Dendritic cell treated with granulocyte-macrophage colony-stimulating factor and Interleukin-4, amounts not matched to agents 40 ng/mL and 50 ng/mL, for 4 days (primary cell): ENCODE data around the gene SGPP1.
"Not testable (repeated sequence)": the region's sequence is repeated elsewhere in the genome, so short reads cannot be mapped to it uniquely, and the experiment has no call there.

ENCODE experiments used
- H3K27ac Mint-ChIP-seq: one replicate; pipeline ENCODE4 v1.8.0; 2022; ENCODE audit warnings: mild to moderate bottlenecking, mixed read lengths
- H3K27me3 Mint-ChIP-seq: one replicate; pipeline ENCODE4 v1.8.0; 2022; ENCODE audit warnings: mild to moderate bottlenecking, mixed read lengths
- H3K36me3 Mint-ChIP-seq: one replicate; pipeline ENCODE4 v1.8.0; 2022; ENCODE audit warnings: low read depth, mixed read lengths
- H3K4me1 Mint-ChIP-seq: one replicate; pipeline ENCODE4 v1.8.0; 2022; ENCODE audit warnings: low read depth, mixed read lengths
- H3K4me3 Mint-ChIP-seq: one replicate; pipeline ENCODE4 v1.8.0; 2022; ENCODE audit warnings: mild to moderate bottlenecking, moderate library complexity, mixed read lengths
- H3K9me3 Mint-ChIP-seq: one replicate; pipeline ENCODE4 v1.8.0; 2022; ENCODE audit warnings: mixed read lengths
- intact Hi-C: fragments of 100-400 bp; cut with micrococcal nuclease; formaldehyde crosslinking; loops from one replicate; pipeline ENCODE4 v1.15.0; 2022

Gene SGPP1

DNA sequence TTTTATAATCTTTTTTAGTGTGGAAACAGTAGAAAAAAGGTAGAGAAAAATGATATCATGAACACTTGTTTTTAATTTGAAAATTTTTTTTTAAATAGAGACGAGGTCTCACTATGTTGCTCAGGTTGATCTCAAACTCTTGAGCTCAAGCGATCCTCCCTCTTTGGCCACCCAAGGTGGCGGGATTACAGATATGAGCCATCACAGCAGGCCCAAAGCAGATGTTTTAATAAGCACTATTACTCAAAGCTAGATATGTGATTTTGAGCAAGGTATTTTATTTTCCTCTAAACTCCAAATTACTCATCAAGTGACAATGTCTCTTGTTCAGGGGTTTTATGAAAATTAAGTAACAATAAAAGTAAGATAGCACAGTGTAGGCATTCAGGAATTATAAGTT lies 75.5 kb downstream of the SGPP1 start:
- H3K4me1 Mint-ChIP-seq, result peaks cover 19% of the 10 kb centered on the region
- intact Hi-C loops, result no loop called here
- no peak overlapping the region for H3K27ac Mint-ChIP-seq
- no peaks in the 10 kb centered on the region for H3K27me3 Mint-ChIP-seq
- no peaks in the 10 kb centered on the region for H3K9me3 Mint-ChIP-seq
- no peaks in the 10 kb centered on the region for H3K36me3 Mint-ChIP-seq
- no peak overlapping the region for H3K4me3 Mint-ChIP-seq

- H3K4me3 Mint-ChIP-seq, result no peak overlapping the region
- no peaks in the 10 kb centered on the region for H3K36me3 Mint-ChIP-seq
- H3K27me3 Mint-ChIP-seq, result no peaks in the 10 kb centered on the region
- intact Hi-C loops, result no loop called here
- H3K9me3 Mint-ChIP-seq, result no peaks in the 10 kb centered on the region
- no peaks in the 10 kb centered on the region for H3K4me1 Mint-ChIP-seq
- H3K27ac Mint-ChIP-seq, result no peak overlapping the region
These were observed 77.5 kb downstream of the SGPP1 start for GRCh38 chr14:63650256-63650952.

DNA sequence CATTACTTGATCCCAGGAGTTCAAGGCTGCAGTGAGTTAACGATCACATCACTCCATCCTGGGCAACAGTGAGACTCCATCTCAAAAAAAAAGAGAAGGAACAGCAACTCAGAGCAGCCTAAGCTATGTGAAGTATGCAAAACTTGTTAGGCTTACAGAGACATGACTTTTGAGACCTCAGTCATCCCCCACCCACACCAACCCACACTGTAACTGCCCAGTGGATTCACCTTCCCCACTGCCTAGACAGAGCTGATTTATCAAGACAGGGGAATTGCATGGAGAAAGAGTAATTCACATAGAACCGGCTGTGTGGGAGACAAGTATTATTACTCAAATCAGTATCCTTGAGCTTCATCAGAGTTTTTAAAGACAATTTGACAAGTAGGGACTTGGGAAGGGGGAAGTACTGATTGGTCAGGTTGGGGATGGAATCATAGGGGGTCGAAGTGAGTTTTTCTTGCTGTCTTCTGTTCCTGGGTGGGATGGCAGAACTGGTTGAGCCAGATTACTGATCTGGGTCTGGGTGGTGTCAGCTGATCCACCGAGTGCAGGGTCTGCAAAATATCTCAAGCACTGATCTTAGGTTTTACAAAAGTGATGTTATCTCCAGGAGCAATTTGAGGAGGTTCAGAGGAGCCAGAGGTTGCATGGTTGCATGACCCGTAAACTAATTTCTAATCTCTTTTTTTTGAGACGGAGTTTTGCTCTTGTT lies 80.0 kb downstream of the SGPP1 start:
- no peak overlapping the region for H3K4me3 Mint-ChIP-seq
- H3K9me3 Mint-ChIP-seq, result no peaks in the 10 kb centered on the region
- intact Hi-C loops, result no loop called here
- H3K4me1 Mint-ChIP-seq, result peaks cover 5% of the 10 kb centered on the region
- no peaks in the 10 kb centered on the region for H3K27me3 Mint-ChIP-seq
- H3K27ac Mint-ChIP-seq, result no peak overlapping the region
- H3K36me3 Mint-ChIP-seq, result no peaks in the 10 kb centered on the region

DNA sequence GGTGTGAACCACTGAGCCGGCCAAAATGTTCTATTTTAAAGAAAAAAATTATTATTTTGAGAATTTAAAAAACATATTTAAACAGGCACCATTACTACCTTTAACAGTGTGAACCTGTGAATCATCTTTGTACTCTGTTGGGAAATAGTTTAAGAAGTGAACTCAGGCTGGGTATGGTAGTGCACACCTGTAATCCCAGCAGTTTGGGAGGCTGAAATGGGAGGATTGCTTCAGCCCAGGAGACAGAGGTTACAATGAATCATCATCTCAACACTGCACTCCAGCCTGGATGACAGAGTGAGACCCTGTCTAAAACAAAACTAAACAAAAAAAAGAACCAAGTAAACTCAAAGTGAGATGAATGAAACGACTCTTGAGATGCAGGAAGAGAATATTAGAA lies 83.1 kb downstream of the SGPP1 start:
- Mint-ChIP-seq H3K36me3 (peaks cover 14% of the 10 kb centered on the region), H3K27me3 (no peaks in the 10 kb centered on the region), H3K9me3 (no peaks in the 10 kb centered on the region), H3K27ac (no peak overlapping the region), H3K4me1 (peaks cover 7% of the 10 kb centered on the region), H3K4me3 (no peak overlapping the region)
- intact Hi-C loops, result loop anchor here (5.0 kb wide), 1 partner anchor 693 kb away; no protein-coding TSS in a partner anchor

DNA sequence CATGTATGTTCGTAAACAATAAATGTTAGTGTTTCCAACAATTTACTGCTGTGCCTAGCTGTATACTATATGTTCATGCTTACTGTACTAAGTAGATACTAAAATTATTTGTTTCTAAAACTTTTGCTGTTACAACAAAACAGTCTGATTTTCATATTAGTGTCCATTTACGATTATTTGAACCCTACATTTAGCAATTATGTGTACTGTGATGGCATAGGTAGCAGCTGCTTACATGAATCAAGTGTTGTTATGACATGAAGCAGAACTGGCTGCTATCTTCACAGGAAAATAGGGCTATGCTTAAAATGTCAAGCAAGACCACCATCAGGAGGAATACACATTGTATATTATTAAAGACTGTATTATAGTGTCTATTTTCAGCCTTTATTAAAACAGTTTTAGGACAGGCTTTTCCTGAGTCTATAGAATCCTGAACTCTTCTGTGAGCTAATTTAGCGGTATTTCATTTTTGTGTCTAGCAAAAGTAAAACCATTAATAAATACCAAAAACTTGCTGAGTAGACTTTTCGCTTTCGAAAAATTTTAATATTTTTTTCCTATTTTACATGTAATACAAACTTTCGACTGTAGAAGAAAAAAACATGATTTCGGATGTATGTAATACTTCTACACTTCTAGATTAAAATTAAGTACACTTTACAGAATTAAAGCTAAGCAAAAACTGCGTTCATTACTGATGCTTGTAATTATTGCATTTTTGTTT lies 85.0 kb downstream of the SGPP1 start:
- Mint-ChIP-seq H3K9me3 (no peaks in the 10 kb centered on the region), H3K4me1 (peaks cover 10% of the 10 kb centered on the region)

GRCh38 chr14:63642229-63642611 lies 85.6 kb downstream of the SGPP1 start:
- Mint-ChIP-seq H3K36me3 (peaks cover 31% of the 10 kb centered on the region), H3K27me3 (no peaks in the 10 kb centered on the region), H3K9me3 (peaks cover under 1% of the 10 kb centered on the region), H3K4me1 (peaks cover 10% of the 10 kb centered on the region), H3K4me3 (peak overlapping the region; percentile 98), H3K27ac (peak overlapping the region; percentile 99)
- intact Hi-C loops, result loop anchor here (1.0 to 5.0 kb wide), 3 partner anchors 85 to 695 kb away; partner anchors contain the start of gene PPP2R5E

More for the DNA sequence above, 85.0 kb downstream of the SGPP1 start:
- H3K36me3 Mint-ChIP-seq, result peaks cover 28% of the 10 kb centered on the region
- peak overlapping the region; percentile 98 for H3K4me3 Mint-ChIP-seq
- H3K27ac Mint-ChIP-seq, result peak overlapping the region; percentile 99
- intact Hi-C loops, result loop anchor here (1.0 to 5.0 kb wide), 3 partner anchors 84 to 694 kb away; partner anchors contain the start of gene PPP2R5E
- no peaks in the 10 kb centered on the region for H3K27me3 Mint-ChIP-seq

GRCh38 chr14:63641473-63642228 lies 86.2 kb downstream of the SGPP1 start, which contains the start of gene WDR89:
Gene WDR89 (minus strand): TSS chr14:63641871. CDS start chr14:63599942, 41,929 bp downstream.
- peaks cover 16% of the 10 kb centered on the region for H3K4me1 Mint-ChIP-seq
- no peaks in the 10 kb centered on the region for H3K27me3 Mint-ChIP-seq
- H3K27ac Mint-ChIP-seq, result peak within 1 kb of the TSS; percentile 99
- peaks cover 6% of the 10 kb centered on the region for H3K9me3 Mint-ChIP-seq
- H3K4me3 Mint-ChIP-seq, result peak within 1 kb of the TSS; percentile 98
- H3K36me3 Mint-ChIP-seq, result peaks cover 37% of the 10 kb centered on the region
- intact Hi-C loops, result loop anchor here (1.0 to 5.0 kb wide), 3 partner anchors 85 to 696 kb away; partner anchors contain the start of gene PPP2R5E

GRCh38 chr14:63638493-63638892 lies 89.4 kb downstream of the SGPP1 start:
- H3K4me3 Mint-ChIP-seq, result no peak overlapping the region
- peaks cover 23% of the 10 kb centered on the region for H3K4me1 Mint-ChIP-seq
- intact Hi-C loops, result no loop called here
- peaks cover 56% of the 10 kb centered on the region for H3K36me3 Mint-ChIP-seq
- H3K9me3 Mint-ChIP-seq, result peaks cover 24% of the 10 kb centered on the region
- no peak overlapping the region for H3K27ac Mint-ChIP-seq
- no peaks in the 10 kb centered on the region for H3K27me3 Mint-ChIP-seq

DNA sequence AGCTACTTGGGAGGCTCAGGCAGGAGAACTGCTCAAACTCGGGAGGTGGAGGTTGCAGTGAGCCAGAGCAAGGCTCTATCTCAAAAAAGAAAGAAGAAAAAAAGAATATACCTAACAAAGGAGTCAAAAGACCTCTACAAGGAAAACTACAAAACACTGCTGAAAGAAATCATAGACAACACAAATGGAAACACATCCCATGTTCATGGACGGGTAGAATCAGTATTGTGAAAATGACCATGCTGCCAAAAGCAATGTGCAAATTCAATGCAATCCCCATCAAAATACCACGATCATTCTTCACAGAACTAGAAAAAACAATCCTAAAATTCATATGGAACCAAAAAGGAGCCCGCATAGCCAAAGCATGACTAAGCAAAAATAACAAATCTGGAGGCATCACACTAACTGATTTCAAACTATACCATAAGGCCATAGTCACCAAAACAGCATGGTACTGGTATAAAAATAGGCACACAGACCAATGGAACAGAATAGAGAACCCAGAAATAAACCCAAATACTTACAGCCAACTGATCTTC lies 91.7 kb downstream of the SGPP1 start:
- H3K9me3 Mint-ChIP-seq, result peaks cover 24% of the 10 kb centered on the region
- H3K27me3 Mint-ChIP-seq, H3K4me3 Mint-ChIP-seq, intact Hi-C loops, H3K27ac Mint-ChIP-seq: not testable (repeated sequence)
- peaks cover 45% of the 10 kb centered on the region for H3K36me3 Mint-ChIP-seq
- peaks cover 19% of the 10 kb centered on the region for H3K4me1 Mint-ChIP-seq
